Measurements from ENCODE around the gene GAL3ST2.

GAL3ST2 gene

GRCh38 chr2:241852116-241852980, 75.7 kb downstream of the GAL3ST2 start:
- no peak for DNase-seq (ENCODE audit: low read depth)
- H3K4me3 ChIP-seq (ENCODE audit: low read depth, low read length) = no peak overlapping the region
- TF ChIP-seq CTCF (IDR thresholded peaks at IDR 0.05; ENCODE audit: control insufficient read depth, extremely low read depth, insufficient read depth) = no peak

- H3K4me3 ChIP-seq (ENCODE audit: low read depth, low read length) = no peak overlapping the region
- no peak for DNase-seq (ENCODE audit: low read depth)
- TF ChIP-seq CTCF (IDR thresholded peaks at IDR 0.05; ENCODE audit: control insufficient read depth, extremely low read depth, insufficient read depth) = no peak
Observed at GRCh38 chr2:241852981-241853631, 76.5 kb downstream of the GAL3ST2 start.
